ENCODE data around the gene KRT6C.

KRT6C gene

GRCh38 chr12:52434081-52434733 is 39.4 kb downstream of the KRT6C start, which contains the start of gene KRT75:
Gene KRT75 (minus strand): TSS chr12:52434371. CDS start chr12:52434304, 67 bp downstream.
- DNase-seq, result no peak

DNA sequence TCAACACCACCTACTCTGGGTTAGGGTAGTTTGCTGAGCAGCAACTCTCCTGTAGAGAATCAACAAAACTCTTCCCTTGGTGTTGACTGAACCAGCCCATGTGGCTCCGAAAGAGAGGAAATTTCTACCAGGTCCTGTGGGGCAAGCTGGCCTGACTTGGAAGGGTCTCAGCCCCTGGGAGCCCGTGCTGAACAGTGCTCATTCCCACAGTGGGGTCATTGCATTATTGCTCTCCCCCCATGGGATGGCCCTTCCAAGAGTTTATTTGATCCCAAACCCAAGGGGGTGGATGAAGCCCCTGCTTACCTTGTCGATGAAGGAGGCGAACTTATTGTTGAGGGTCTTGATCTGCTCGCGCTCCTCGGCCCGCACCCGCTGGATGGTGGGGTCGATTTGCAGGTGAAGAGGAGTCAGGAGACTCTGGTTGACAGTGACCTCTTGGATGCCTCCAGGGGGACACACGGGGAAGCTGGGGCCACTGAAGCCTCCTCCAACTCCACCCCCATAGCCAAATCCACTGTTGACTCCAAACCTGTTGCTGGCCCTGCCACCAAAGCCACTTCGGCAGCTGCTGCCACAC is 40.0 kb downstream of the KRT6C start:
- DNase-seq, result no peak

- no peak for DNase-seq
These were observed 40.9 kb downstream of the KRT6C start for GRCh38 chr12:52432559-52433207.

DNA sequence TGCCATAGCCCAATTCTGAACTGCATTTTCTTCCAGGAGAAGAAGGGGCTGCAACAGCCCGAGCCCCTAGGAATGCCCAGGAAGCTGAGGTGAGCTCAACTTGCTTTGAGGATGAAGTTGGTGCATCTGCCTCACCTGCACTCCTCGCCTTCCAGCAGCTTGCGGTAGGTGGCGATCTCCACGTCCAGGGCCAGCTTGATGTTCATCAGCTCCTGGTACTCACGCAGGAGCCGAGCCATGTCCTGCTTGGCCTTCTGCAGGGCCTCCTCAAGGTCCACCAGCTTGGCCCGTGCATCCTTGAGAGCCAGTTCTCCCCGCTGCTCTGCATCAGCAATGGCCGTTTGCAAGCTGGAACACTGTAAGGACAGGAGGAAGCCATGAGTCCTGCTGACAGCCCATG is 45.5 kb downstream of the KRT6C start:
- no peak for DNase-seq

DNA sequence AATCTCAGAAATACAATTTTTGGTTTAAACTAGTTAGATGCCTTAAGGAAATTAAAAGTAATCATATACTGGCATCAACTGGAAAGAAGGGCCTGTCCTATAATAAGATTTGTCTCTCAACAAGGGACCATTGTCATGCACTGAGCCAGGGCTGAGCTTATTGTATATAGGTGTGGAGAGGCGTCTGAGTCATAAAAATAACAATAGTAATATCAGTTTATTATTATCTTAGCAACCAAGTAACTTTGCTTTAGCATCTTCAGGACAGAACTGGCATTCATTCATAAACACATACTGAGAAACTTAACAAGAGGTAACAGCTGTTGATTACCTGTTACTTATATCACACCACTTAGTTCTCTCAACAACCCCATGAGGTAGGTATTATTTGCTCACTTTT is 46.5 kb downstream of the KRT6C start:
- no peak for DNase-seq

DNA sequence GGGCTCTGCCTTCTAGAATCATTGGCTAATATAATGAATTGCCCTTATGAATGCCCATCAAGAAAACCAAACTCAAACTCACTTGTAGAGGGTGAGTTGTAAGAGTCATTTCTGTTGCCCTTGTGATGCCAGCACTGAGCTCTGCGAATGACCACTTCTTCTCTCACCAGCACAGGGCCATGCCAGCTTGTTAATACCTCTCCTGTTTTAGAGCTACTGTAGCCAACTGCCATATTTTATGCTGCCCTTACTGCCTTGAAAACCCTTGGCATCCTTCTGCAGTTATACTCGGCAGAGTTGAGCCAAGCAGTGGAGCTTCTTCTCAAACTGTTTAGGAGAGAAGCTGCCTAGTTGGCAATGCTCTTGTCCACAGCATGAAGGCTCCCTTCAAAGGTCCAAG is 47.6 kb downstream of the KRT6C start:
- no peak for DNase-seq

DNA sequence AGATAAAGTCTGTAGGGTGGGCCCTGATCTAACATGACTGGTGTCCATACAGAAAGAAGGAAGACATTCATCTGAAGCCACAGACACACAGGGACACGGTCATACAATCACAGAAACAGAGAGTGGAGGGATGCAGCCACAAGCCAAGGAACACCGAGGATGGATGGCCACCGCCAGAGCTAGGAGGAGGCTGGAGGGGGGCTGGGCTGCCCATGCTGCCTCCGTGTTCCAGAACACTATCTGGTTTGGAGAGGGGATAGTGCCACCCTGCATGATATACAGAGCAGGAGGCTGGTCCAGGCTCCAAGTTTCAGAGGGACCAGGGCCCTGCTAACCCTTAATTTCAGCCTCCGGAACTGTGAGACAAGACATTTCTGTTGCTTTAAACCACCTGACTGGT is 48.1 kb downstream of the KRT6C start:
- no peak for DNase-seq

DNA sequence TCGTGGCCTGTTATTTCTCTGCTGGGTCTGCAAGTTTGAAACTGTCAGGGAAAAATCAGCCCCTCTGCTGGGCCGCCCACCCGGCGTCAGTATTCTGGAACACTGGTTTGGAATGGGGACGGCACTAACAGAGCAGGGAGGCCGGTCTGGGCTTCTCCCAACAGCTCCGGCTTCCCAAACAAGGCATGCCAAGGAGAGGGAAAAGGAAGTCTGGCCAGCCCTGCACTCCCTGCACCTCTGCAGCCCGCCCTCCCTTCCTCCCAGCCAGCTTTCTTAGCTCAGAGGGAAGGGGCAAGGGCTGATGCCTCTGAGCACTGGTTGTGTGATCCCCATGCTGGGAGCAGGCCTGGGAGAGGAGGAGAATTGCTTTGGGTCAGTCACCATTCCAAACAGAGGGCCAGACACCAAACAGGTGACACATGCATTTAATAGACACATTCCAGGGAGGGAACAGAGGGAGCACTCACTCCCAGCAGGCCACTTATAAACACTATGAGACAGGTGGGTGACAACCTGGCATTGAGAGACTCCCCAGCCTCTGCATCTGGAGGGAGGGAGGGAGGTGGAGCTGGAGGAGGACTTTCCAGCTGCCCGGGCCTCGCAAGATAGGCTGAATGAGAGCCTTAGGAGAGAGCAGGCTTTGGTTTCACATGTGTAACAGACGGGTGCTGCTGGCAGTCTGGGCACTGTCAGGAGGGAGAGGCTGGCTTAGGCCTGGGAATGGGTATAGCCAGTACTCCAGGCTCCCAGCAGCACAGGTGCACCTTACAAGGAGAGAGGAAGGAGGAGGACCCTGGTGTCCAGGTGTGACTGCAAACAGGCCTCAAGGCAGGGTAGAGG is 49.7 kb downstream of the KRT6C start:
- no peak for DNase-seq

- DNase-seq, result no peak
These were observed 50.6 kb downstream of the KRT6C start for GRCh38 chr12:52423035-52423434.

DNA sequence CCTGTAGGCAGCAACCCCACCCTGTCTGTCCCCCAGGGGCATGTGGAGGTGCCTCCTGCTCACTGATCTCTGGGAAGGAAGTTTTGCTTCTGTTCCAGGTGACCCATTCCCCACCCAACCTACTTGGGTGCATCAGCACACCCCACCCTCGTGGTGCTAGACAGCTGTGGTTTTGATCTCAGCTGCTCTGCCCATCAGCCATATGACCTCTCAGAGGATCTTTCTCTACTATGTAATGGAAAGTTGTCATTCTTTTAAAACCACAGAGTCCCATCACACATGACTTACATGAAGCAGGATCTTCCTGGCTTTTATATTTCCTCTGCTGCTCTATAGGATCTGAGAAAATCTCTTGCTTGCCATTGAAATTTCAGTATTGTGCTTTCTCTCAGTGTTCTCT is 53.9 kb downstream of the KRT6C start:
- no peak for DNase-seq

GRCh38 chr12:52418576-52419110 is 55.0 kb downstream of the KRT6C start:
- no peak for DNase-seq

Data from hematopoietic multipotent progenitor cell treated with erythropoietin and hydrocortisone succinate and interleukin-3 and kit ligand, for 4 days (in vitro differentiated cells).